ENCODE measurements around the gene CENPO.

Gene CENPO

GRCh38 chr2:24840164-24840869, 47.1 kb downstream of the CENPO start:
- H3K27me3 ChIP-seq (replicated peaks; ENCODE audit: insufficient read depth, low read length): no peaks in the 10 kb centered on the region
- no peaks in the 10 kb centered on the region for H3K9me3 ChIP-seq (replicated peaks; ENCODE audit: insufficient read depth, low read length)
- DNase-seq: no peak
- no peak overlapping the region for H2AFZ ChIP-seq (ENCODE audit: low read length)
- H3K36me3 ChIP-seq (replicated peaks; ENCODE audit: insufficient read depth, low read length): no peaks in the 10 kb centered on the region; the same call in 1 of the 2 replicates
- no peaks in the 10 kb centered on the region for H3K9me2 ChIP-seq (replicated peaks; ENCODE audit: insufficient read depth, low read length)
- no peak overlapping the region for H3K9ac ChIP-seq (ENCODE audit: low read length)
- H3K4me3 ChIP-seq (ENCODE audit: low read length): no peak overlapping the region
- no peak overlapping the region for H3K4me2 ChIP-seq (ENCODE audit: low read depth, low read length)
- H3F3A ChIP-seq (ENCODE audit: insufficient read depth, low read length): no peaks in the 10 kb centered on the region
- peaks cover 4% of the 10 kb centered on the region; the same call in 1 of the 2 replicates for H3K79me2 ChIP-seq (ENCODE audit: low read length)
- TF ChIP-seq CTCF (IDR thresholded peaks at IDR 0.05; ENCODE audit: low read length) (no peak), EZH2 (optimal IDR thresholded peaks at IDR 0.05; ENCODE audit: low read depth, low read length) (no peak), EZH2phosphoT487 (IDR thresholded peaks at IDR 0.05; ENCODE audit: low read length) (no peak)
- H3K27ac ChIP-seq (ENCODE audit: low read length): no peak overlapping the region
- no peaks in the 10 kb centered on the region for H4K20me1 ChIP-seq (ENCODE audit: insufficient read depth, low read length)
- no peaks in the 10 kb centered on the region for H3K4me1 ChIP-seq (ENCODE audit: low read length)

- Histone ChIP-seq H3K36me3 (replicated peaks; ENCODE audit: insufficient read depth, low read length) (no peaks in the 10 kb centered on the region; the same call in 1 of the 2 replicates), H3K4me1 (ENCODE audit: low read length) (no peaks in the 10 kb centered on the region), H3K9me2 (replicated peaks; ENCODE audit: insufficient read depth, low read length) (no peaks in the 10 kb centered on the region), H3K4me2 (ENCODE audit: low read depth, low read length) (no peak overlapping the region), H2AFZ (ENCODE audit: low read length) (no peak overlapping the region), H3K27ac (ENCODE audit: low read length) (no peak overlapping the region), H3K4me3 (ENCODE audit: low read length) (no peak overlapping the region), H3K79me2 (ENCODE audit: low read length) (peaks cover 4% of the 10 kb centered on the region; the same call in 1 of the 2 replicates), H3F3A (ENCODE audit: insufficient read depth, low read length) (no peaks in the 10 kb centered on the region), H3K27me3 (replicated peaks; ENCODE audit: insufficient read depth, low read length) (no peaks in the 10 kb centered on the region), H3K9ac (ENCODE audit: low read length) (no peak overlapping the region), H3K9me3 (replicated peaks; ENCODE audit: insufficient read depth, low read length) (no peaks in the 10 kb centered on the region), H4K20me1 (ENCODE audit: insufficient read depth, low read length) (no peaks in the 10 kb centered on the region)
- DNase-seq: no peak
- TF ChIP-seq CTCF (IDR thresholded peaks at IDR 0.05; ENCODE audit: low read length): no peak
- TF ChIP-seq EZH2 (optimal IDR thresholded peaks at IDR 0.05; ENCODE audit: low read depth, low read length): no peak
- TF ChIP-seq EZH2phosphoT487 (IDR thresholded peaks at IDR 0.05; ENCODE audit: low read length): no peak
Observed at GRCh38 chr2:24840962-24841945, 48.0 kb downstream of the CENPO start.

- Histone ChIP-seq H3K9me3 (replicated peaks; ENCODE audit: insufficient read depth, low read length) (no peaks in the 10 kb centered on the region), H3K4me2 (ENCODE audit: low read depth, low read length) (no peak overlapping the region), H2AFZ (ENCODE audit: low read length) (no peak overlapping the region), H4K20me1 (ENCODE audit: insufficient read depth, low read length) (no peaks in the 10 kb centered on the region), H3F3A (ENCODE audit: insufficient read depth, low read length) (no peaks in the 10 kb centered on the region), H3K4me1 (ENCODE audit: low read length) (no peaks in the 10 kb centered on the region), H3K36me3 (replicated peaks; ENCODE audit: insufficient read depth, low read length) (no peaks in the 10 kb centered on the region; the same call in 1 of the 2 replicates), H3K9ac (ENCODE audit: low read length) (no peak overlapping the region), H3K4me3 (ENCODE audit: low read length) (no peak overlapping the region), H3K27me3 (replicated peaks; ENCODE audit: insufficient read depth, low read length) (no peaks in the 10 kb centered on the region), H3K27ac (ENCODE audit: low read length) (no peak overlapping the region), H3K79me2 (ENCODE audit: low read length) (peaks cover 5% of the 10 kb centered on the region), H3K9me2 (replicated peaks; ENCODE audit: insufficient read depth, low read length) (no peaks in the 10 kb centered on the region)
- DNase-seq: no peak
- TF ChIP-seq EZH2phosphoT487 (IDR thresholded peaks at IDR 0.05; ENCODE audit: low read length): no peak
- no peak for TF ChIP-seq EZH2 (optimal IDR thresholded peaks at IDR 0.05; ENCODE audit: low read depth, low read length)
- no peak for TF ChIP-seq CTCF (IDR thresholded peaks at IDR 0.05; ENCODE audit: low read length)
Observed at GRCh38 chr2:24842081-24843050, 49.1 kb downstream of the CENPO start.
